ENCODE results near the gene GIT2.
A peak's percentile ranks its signal among the peaks of the same experiment; 100 is the strongest.

Gene GIT2

DNA sequence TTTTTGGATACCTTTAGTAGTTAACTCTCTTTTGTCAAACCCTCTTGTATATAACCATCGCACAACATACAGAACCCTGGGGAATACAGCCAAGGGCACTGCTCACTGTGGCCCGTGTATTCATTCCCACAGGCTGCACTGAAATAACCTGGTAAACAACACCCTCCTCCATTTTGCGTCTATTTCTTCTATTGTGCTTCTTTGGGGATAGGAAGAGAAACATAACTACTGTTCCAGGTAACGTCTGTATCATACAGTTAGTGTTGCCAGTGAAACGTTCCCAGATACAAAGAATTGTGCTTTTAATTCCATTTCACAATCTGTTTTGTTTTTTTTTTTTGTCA lies 42.5 kb upstream of the GIT2 start:
- H3K27me3 ChIP-seq (ENCODE audit: insufficient read depth, low read length) = no peaks in the 10 kb centered on the region
- H3K4ac ChIP-seq (ENCODE audit: low read depth, low read length) = no peak overlapping the region
- H3K79me2 ChIP-seq (ENCODE audit: control insufficient read depth, insufficient read depth, low read length, poor library complexity) = no peaks in the 10 kb centered on the region
- H2AK5ac ChIP-seq (ENCODE audit: low read length) = no peak overlapping the region
- H3K36me3 ChIP-seq (ENCODE audit: control insufficient read depth in 1 of 2, insufficient read depth in 2 of 2, low read length in 2 of 2) = peaks cover 9 to 22% of the 10 kb centered on the region in 2 experiments
- peaks cover 2% of the 10 kb centered on the region for H3K79me1 ChIP-seq (ENCODE audit: low read length)
- H3K9ac ChIP-seq (ENCODE audit: low read length) = no peak overlapping the region
- no peak overlapping the region for H3K14ac ChIP-seq (ENCODE audit: low read length)
- no peak overlapping the region for H3K18ac ChIP-seq (ENCODE audit: low read length)
- no peak overlapping the region for H2AFZ ChIP-seq (ENCODE audit: insufficient read depth, low read length, poor library complexity)
- no peak for DNase-seq
- H4K8ac ChIP-seq (ENCODE audit: low read depth, low read length) = no peak overlapping the region
- H2BK5ac ChIP-seq (ENCODE audit: low read depth, low read length, poor library complexity) = no peak overlapping the region
- H3K4me3 ChIP-seq (ENCODE audit: low read depth, low read length) = no peak overlapping the region
- no peak overlapping the region for H3K4me2 ChIP-seq (ENCODE audit: low read length)
- H2BK12ac ChIP-seq (ENCODE audit: low read length) = no peak overlapping the region
- no peak overlapping the region for H4K12ac ChIP-seq (ENCODE audit: low read depth, low read length)
- H2BK120ac ChIP-seq (ENCODE audit: insufficient read depth, low read length, poor library complexity) = no peak overlapping the region
- no CpG with 5 or more reads among the region's 5 CpGs for WGBS (ENCODE audit: extremely low coverage, insufficient coverage, insufficient read length)
- H3K9me3 ChIP-seq (ENCODE audit: insufficient read depth, low read depth, low read length) = no peaks in the 10 kb centered on the region
- peaks cover 6% of the 10 kb centered on the region in 2 experiments for H3K4me1 ChIP-seq (ENCODE audit: control insufficient read depth in 1 of 2, insufficient read depth in 2 of 2, low read length in 2 of 2)
- H4K91ac ChIP-seq (ENCODE audit: low read depth, low read length) = no peak overlapping the region
- peak overlapping the region; percentile 60 for H3K27ac ChIP-seq (ENCODE audit: low read depth, low read length)
- H3K23ac ChIP-seq (ENCODE audit: low read length) = no peak overlapping the region

DNA sequence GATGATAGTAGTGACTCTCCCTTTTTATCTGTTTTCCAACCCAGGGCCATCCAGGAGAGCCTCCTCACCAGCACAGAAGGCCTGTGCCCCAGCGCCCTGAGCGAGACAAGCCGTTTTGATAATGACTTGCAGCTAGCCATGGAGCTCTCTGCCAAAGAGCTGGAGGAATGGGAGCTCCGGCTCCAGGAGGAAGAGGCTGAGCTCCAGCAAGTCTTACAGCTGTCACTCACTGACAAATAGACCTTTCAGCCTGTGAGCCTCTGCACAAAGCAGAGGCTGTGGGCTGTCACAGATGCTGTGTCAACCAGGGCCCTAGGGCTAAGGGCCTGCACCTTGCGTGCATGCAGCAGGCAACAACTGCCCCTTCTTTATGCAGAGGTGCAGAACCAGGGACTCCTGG lies 41.1 kb upstream of the GIT2 start:
- Histone ChIP-seq H2BK12ac (ENCODE audit: low read length) (no peak overlapping the region), H2AFZ (ENCODE audit: insufficient read depth, low read length, poor library complexity) (no peak overlapping the region), H3K14ac (ENCODE audit: low read length) (no peak overlapping the region), H4K91ac (ENCODE audit: low read depth, low read length) (no peak overlapping the region), H3K4me2 (ENCODE audit: low read length) (no peak overlapping the region), H3K27me3 (ENCODE audit: insufficient read depth, low read length) (no peaks in the 10 kb centered on the region), H3K23ac (ENCODE audit: low read length) (no peak overlapping the region), H3K9ac (ENCODE audit: low read length) (no peak overlapping the region), H2BK120ac (ENCODE audit: insufficient read depth, low read length, poor library complexity) (no peak overlapping the region), H3K79me1 (ENCODE audit: low read length) (peaks cover 2% of the 10 kb centered on the region), H3K9me3 (ENCODE audit: insufficient read depth, low read depth, low read length) (no peaks in the 10 kb centered on the region), H3K36me3 (ENCODE audit: control insufficient read depth in 1 of 2, insufficient read depth in 2 of 2, low read length in 2 of 2) (peaks cover 9 to 21% of the 10 kb centered on the region in 2 experiments), H4K8ac (ENCODE audit: low read depth, low read length) (no peak overlapping the region), H4K12ac (ENCODE audit: low read depth, low read length) (no peak overlapping the region), H3K79me2 (ENCODE audit: control insufficient read depth, insufficient read depth, low read length, poor library complexity) (no peaks in the 10 kb centered on the region), H3K18ac (ENCODE audit: low read length) (peak overlapping the region; percentile 28), H3K4me1 (ENCODE audit: control insufficient read depth in 1 of 2, insufficient read depth in 2 of 2, low read length in 2 of 2) (peaks cover 6% of the 10 kb centered on the region in 2 experiments), H2AK5ac (ENCODE audit: low read length) (no peak overlapping the region), H2BK5ac (ENCODE audit: low read depth, low read length, poor library complexity) (no peak overlapping the region), H3K4ac (ENCODE audit: low read depth, low read length) (no peak overlapping the region), H3K27ac (ENCODE audit: low read depth, low read length) (no peak overlapping the region), H3K4me3 (ENCODE audit: low read depth, low read length) (no peak overlapping the region)
- WGBS (ENCODE audit: extremely low coverage, insufficient coverage, insufficient read length) = no CpG with 5 or more reads among the region's 5 CpGs
- no peak for DNase-seq

DNA sequence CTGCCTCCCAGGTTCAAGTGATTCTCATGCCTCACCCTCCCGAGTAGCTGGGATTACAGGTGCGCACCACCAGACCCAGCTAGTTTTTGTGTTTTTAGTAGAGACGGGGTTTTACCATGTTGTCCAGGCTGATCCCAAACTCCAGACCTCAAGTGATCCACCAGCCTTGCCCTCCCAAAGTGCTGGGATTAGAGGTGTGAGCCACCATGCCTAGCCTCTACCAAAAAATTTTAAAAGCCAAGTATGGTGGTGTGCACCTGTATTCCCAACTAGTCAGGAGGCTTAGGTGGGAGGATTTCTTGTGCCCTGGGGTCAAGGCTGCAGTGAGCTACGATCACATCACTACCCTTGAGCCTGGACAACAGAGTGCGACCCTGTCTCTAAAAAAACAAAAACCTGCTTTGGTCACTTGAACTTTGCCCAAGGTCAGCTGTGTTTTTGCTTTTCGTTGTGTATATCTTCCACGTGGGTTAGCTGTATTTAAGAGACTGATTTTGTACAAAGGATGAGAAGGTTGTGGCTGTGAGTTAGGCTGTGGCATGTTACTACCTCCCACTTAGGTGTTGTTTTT lies 39.5 kb upstream of the GIT2 start:
- Histone ChIP-seq H2AFZ (ENCODE audit: insufficient read depth, low read length, poor library complexity) (no peak overlapping the region), H3K14ac (ENCODE audit: low read length) (no peak overlapping the region), H4K91ac (ENCODE audit: low read depth, low read length) (no peak overlapping the region), H3K18ac (ENCODE audit: low read length) (no peak overlapping the region), H3K4ac (ENCODE audit: low read depth, low read length) (no peak overlapping the region), H3K79me1 (ENCODE audit: low read length) (peaks cover 2% of the 10 kb centered on the region), H2BK120ac (ENCODE audit: insufficient read depth, low read length, poor library complexity) (no peak overlapping the region), H4K12ac (ENCODE audit: low read depth, low read length) (no peak overlapping the region), H3K36me3 (ENCODE audit: control insufficient read depth in 1 of 2, insufficient read depth in 2 of 2, low read length in 2 of 2) (peaks cover 9 to 18% of the 10 kb centered on the region in 2 experiments), H3K23ac (ENCODE audit: low read length) (no peak overlapping the region), H3K9me3 (ENCODE audit: insufficient read depth, low read depth, low read length) (no peaks in the 10 kb centered on the region), H3K4me1 (ENCODE audit: control insufficient read depth in 1 of 2, insufficient read depth in 2 of 2, low read length in 2 of 2) (peaks cover 6% of the 10 kb centered on the region in 2 experiments), H3K27me3 (ENCODE audit: insufficient read depth, low read length) (no peaks in the 10 kb centered on the region), H3K9ac (ENCODE audit: low read length) (no peak overlapping the region), H3K4me2 (ENCODE audit: low read length) (no peak overlapping the region), H3K4me3 (ENCODE audit: low read depth, low read length) (no peak overlapping the region), H2AK5ac (ENCODE audit: low read length) (no peak overlapping the region), H4K8ac (ENCODE audit: low read depth, low read length) (no peak overlapping the region), H2BK12ac (ENCODE audit: low read length) (no peak overlapping the region), H3K79me2 (ENCODE audit: control insufficient read depth, insufficient read depth, low read length, poor library complexity) (no peaks in the 10 kb centered on the region), H3K27ac (ENCODE audit: low read depth, low read length) (no peak overlapping the region), H2BK5ac (ENCODE audit: low read depth, low read length, poor library complexity) (no peak overlapping the region)
- no peak for DNase-seq
- WGBS (ENCODE audit: extremely low coverage, insufficient coverage, insufficient read length) = no CpG with 5 or more reads among the region's 7 CpGs

DNA sequence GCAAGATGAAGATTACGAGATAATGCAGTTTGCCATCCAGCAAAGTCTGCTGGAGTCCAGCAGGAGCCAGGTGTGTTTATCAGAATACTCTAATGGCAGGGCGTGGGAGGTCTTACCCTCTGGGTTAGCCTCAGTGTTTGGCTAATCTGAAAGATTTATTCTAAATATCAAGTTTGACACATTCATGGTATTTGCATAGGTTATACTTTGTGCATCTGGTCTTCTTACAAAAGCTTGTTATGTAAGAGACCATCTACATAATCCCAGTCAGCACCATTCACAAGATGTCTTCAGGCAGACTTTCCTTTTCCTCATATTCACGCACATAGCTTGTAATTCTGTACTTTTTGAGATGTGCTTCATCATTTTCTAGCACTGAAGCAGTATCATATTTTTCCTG lies 37.7 kb upstream of the GIT2 start:
- peaks cover 2% of the 10 kb centered on the region in 2 experiments for H3K4me1 ChIP-seq (ENCODE audit: control insufficient read depth in 1 of 2, insufficient read depth in 2 of 2, low read length in 2 of 2)
- no peak overlapping the region for H4K91ac ChIP-seq (ENCODE audit: low read depth, low read length)
- no peak overlapping the region for H3K18ac ChIP-seq (ENCODE audit: low read length)
- no peaks in the 10 kb centered on the region for H3K9me3 ChIP-seq (ENCODE audit: insufficient read depth, low read depth, low read length)
- H4K8ac ChIP-seq (ENCODE audit: low read depth, low read length) = no peak overlapping the region
- no peak overlapping the region for H4K12ac ChIP-seq (ENCODE audit: low read depth, low read length)
- H3K27ac ChIP-seq (ENCODE audit: low read depth, low read length) = no peak overlapping the region
- H2BK12ac ChIP-seq (ENCODE audit: low read length) = no peak overlapping the region
- H2BK5ac ChIP-seq (ENCODE audit: low read depth, low read length, poor library complexity) = no peak overlapping the region
- H2AFZ ChIP-seq (ENCODE audit: insufficient read depth, low read length, poor library complexity) = no peak overlapping the region
- H3K36me3 ChIP-seq (ENCODE audit: control insufficient read depth in 1 of 2, insufficient read depth in 2 of 2, low read length in 2 of 2) = peaks cover 12 to 18% of the 10 kb centered on the region in 2 experiments
- no peak overlapping the region for H3K9ac ChIP-seq (ENCODE audit: low read length)
- H3K14ac ChIP-seq (ENCODE audit: low read length) = no peak overlapping the region
- H3K79me1 ChIP-seq (ENCODE audit: low read length) = no peaks in the 10 kb centered on the region
- no peak overlapping the region for H3K23ac ChIP-seq (ENCODE audit: low read length)
- no peak overlapping the region for H3K4ac ChIP-seq (ENCODE audit: low read depth, low read length)
- H3K27me3 ChIP-seq (ENCODE audit: insufficient read depth, low read length) = no peaks in the 10 kb centered on the region
- H2AK5ac ChIP-seq (ENCODE audit: low read length) = no peak overlapping the region
- H3K4me2 ChIP-seq (ENCODE audit: low read length) = no peak overlapping the region
- no peaks in the 10 kb centered on the region for H3K79me2 ChIP-seq (ENCODE audit: control insufficient read depth, insufficient read depth, low read length, poor library complexity)
- WGBS (ENCODE audit: extremely low coverage, insufficient coverage, insufficient read length) = no CpG with 5 or more reads among the region's 3 CpGs
- no peak overlapping the region for H2BK120ac ChIP-seq (ENCODE audit: insufficient read depth, low read length, poor library complexity)
- no peak for DNase-seq
- H3K4me3 ChIP-seq (ENCODE audit: low read depth, low read length) = no peak overlapping the region
